ENCODE results near the gene PTPRH.

- TF ChIP-seq CTCF (conservative IDR thresholded peaks at IDR 0.05), result no peak
- TF ChIP-seq ZFX (IDR thresholded peaks at IDR 0.05), result no peak
Observed at GRCh38 chr19:55255618-55256423, 46.5 kb upstream of the PTPRH start.

Measured in C4-2B (cell line).